ENCODE data around the gene DNAH11. TPM values are rescaled to one million over a fixed set of nuclear protein-coding genes. Genes with fewer than 3 reads are reported as not detected.

The DNAH11 gene
- polyA plus RNA-seq, 1 donor from 2014 or later: 0.16 TPM

GRCh38 chr7:21524680-21525079, 18.2 kb upstream of the DNAH11 start:
- Histone ChIP-seq H3F3A (ENCODE audit: insufficient read depth, low read length, poor library complexity, severe bottlenecking) (no peaks in the 10 kb centered on the region), H3K79me2 (replicated peaks; ENCODE audit: insufficient read depth, low read length) (no peaks in the 10 kb centered on the region), H3K36me3 (ENCODE audit: insufficient read depth, low read length) (no peaks in the 10 kb centered on the region), H2AFZ (ENCODE audit: low read depth, low read length) (no peak overlapping the region), H3K27ac (ENCODE audit: low read length) (no peak overlapping the region), H3K9me2 (ENCODE audit: insufficient read depth, low read length) (no peaks in the 10 kb centered on the region), H3K4me2 (ENCODE audit: low read length) (no peak overlapping the region), H3K9me3 (ENCODE audit: low read length) (peaks cover 4% of the 10 kb centered on the region), H4K20me1 (ENCODE audit: insufficient read depth) (no peaks in the 10 kb centered on the region), H3K4me3 (ENCODE audit: low read length) (no peak overlapping the region), H3K27me3 (ENCODE audit: insufficient read depth, low read depth, low read length) (no peaks in the 10 kb centered on the region), H3K9ac (ENCODE audit: low read length) (no peak overlapping the region)
- no peak for TF ChIP-seq RAD21 (conservative IDR thresholded peaks at IDR 0.05)
- TF ChIP-seq CTCF (IDR thresholded peaks at IDR 0.05; ENCODE audit: poor library complexity, severe bottlenecking): no peak
- TF ChIP-seq EZH2 (IDR thresholded peaks at IDR 0.05; ENCODE audit: borderline replicate concordance, insufficient read depth, low read length, poor library complexity, severe bottlenecking): no peak
- TF ChIP-seq MXI1 (conservative IDR thresholded peaks at IDR 0.05; ENCODE audit: poor library complexity, severe bottlenecking): no peak
- TF ChIP-seq TAF1 (IDR thresholded peaks at IDR 0.05; ENCODE audit: low read depth): no peak
- TF ChIP-seq REST (IDR thresholded peaks at IDR 0.05; ENCODE audit: borderline replicate concordance): no peak
- TF ChIP-seq POLR2AphosphoS5 (IDR thresholded peaks at IDR 0.05): no peak
- no peak for TF ChIP-seq SMC3 (conservative IDR thresholded peaks at IDR 0.05; ENCODE audit: poor library complexity)
- TF ChIP-seq EP300 (conservative IDR thresholded peaks at IDR 0.05; ENCODE audit: poor library complexity, severe bottlenecking): no peak

- Histone ChIP-seq H3K4me3 (ENCODE audit: low read length) (no peak overlapping the region), H3K9me2 (ENCODE audit: insufficient read depth, low read length) (no peaks in the 10 kb centered on the region), H3K27me3 (ENCODE audit: insufficient read depth, low read depth, low read length) (no peaks in the 10 kb centered on the region), H4K20me1 (ENCODE audit: insufficient read depth) (no peaks in the 10 kb centered on the region), H3K79me2 (replicated peaks; ENCODE audit: insufficient read depth, low read length) (no peaks in the 10 kb centered on the region), H3K27ac (ENCODE audit: low read length) (no peak overlapping the region), H3K9me3 (ENCODE audit: low read length) (peaks cover 4% of the 10 kb centered on the region), H2AFZ (ENCODE audit: low read depth, low read length) (no peak overlapping the region), H3F3A (ENCODE audit: insufficient read depth, low read length, poor library complexity, severe bottlenecking) (no peaks in the 10 kb centered on the region), H3K36me3 (ENCODE audit: insufficient read depth, low read length) (no peaks in the 10 kb centered on the region), H3K9ac (ENCODE audit: low read length) (no peak overlapping the region), H3K4me2 (ENCODE audit: low read length) (no peak overlapping the region)
- no peak for TF ChIP-seq SMC3 (conservative IDR thresholded peaks at IDR 0.05; ENCODE audit: poor library complexity)
- no peak for TF ChIP-seq CTCF (IDR thresholded peaks at IDR 0.05; ENCODE audit: poor library complexity, severe bottlenecking)
- TF ChIP-seq EP300 (conservative IDR thresholded peaks at IDR 0.05; ENCODE audit: poor library complexity, severe bottlenecking): no peak
- no peak for TF ChIP-seq RAD21 (conservative IDR thresholded peaks at IDR 0.05)
Measured at GRCh38 chr7:21526007-21526406, 16.8 kb upstream of the DNAH11 start.

Measured in neural cell (in vitro differentiated cells).